CD4-positive, alpha-beta T cell treated with Interleukin-4 for 4 hours (primary cell): Measurements from ENCODE around the gene ADCY6.

ENCODE experiments used
- DNase-seq: peaks from one replicate; pipeline ENCODE4 v3.0.0-alpha.2; 2020

Gene ADCY6

GRCh38 chr12:48788854-48789775, at the start of gene ADCY6:
Gene ADCY6 (minus strand): TSS chr12:48789089. CDS start chr12:48783434, 5,655 bp downstream.
- DNase-seq: no peak

GRCh38 chr12:48838048-48838447, 49.2 kb upstream of the ADCY6 start:
- DNase-seq: no peak

GRCh38 chr12:48832321-48833060, 43.6 kb upstream of the ADCY6 start:
- DNase-seq: no peak

DNA sequence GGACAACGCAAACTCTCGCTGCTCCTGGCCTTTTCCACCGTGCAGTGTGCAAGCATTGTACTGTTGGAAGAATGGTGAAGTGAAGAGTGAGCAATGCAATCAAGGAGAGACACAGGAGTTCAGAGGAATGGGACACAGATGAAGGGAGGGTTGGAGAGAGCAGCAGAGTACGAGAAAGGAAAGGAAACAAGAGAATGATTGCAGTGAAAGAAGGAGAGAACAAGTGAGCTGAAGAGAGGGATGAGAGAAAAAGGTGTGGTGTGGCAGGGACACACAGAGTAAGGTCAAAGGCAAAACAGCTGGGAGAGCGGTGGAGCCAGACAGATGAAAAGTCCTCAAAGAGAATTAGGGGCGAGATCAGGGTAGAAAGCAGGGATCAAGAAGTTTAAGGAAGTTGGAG, 42.4 kb upstream of the ADCY6 start:
- DNase-seq: no peak

- DNase-seq: no peak
These were observed 40.1 kb upstream of the ADCY6 start for GRCh38 chr12:48828841-48829575.

DNA sequence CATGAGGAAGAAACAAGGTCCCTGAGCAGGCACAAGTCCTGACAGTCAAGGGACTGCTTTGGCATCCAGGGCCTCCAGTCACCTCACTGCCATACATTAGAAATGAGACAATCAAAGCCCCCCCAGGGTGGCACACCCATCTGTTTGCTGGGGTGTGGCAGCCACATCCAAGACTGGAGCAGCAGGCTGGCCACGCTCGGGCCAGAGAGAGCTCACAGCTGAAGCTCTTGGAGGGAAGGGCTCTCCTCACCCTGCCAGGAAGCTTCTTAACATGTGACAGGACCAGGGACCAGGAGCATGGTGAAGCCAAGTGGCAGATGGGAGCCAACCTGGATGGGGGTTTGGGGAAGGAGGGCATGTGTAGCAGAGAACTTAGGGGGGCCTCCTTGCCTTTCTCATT, 39.4 kb upstream of the ADCY6 start:
- no peak for DNase-seq

GRCh38 chr12:48827513-48828096, 38.7 kb upstream of the ADCY6 start:
- DNase-seq: no peak

- DNase-seq: no peak
These were observed 38.1 kb upstream of the ADCY6 start for GRCh38 chr12:48827026-48827425.

DNA sequence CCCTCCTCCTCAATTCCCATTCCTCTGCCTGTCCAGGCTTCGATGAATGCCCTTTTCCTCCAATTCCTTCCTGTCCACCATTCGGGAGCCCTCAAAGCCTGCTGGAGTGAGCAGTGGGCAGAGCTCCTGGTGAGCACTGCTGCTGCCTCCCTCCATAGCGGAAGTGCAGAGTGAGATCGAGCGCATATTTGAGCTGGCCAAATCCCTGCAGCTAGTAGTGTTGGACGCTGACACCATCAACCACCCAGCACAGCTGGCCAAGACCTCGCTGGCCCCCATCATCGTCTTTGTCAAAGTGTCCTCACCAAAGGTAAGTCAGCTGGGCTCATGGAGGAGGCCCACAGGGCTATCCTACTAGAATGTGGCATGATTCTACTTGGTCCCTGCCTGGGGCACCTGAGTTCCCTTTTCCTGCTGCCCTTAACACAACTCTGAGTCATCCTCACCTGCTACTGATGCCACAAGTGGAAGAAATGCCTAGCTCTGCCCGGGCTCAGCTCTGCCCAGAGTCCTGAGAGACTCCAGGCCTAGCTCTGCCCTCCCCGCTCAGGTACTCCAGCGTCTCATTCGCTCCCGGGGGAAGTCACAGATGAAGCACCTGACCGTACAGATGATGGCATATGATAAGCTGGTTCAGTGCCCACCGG, 37.4 kb upstream of the ADCY6 start:
- DNase-seq: no peak

- DNase-seq: no peak
These were observed 36.0 kb upstream of the ADCY6 start for GRCh38 chr12:48824905-48825304.

DNA sequence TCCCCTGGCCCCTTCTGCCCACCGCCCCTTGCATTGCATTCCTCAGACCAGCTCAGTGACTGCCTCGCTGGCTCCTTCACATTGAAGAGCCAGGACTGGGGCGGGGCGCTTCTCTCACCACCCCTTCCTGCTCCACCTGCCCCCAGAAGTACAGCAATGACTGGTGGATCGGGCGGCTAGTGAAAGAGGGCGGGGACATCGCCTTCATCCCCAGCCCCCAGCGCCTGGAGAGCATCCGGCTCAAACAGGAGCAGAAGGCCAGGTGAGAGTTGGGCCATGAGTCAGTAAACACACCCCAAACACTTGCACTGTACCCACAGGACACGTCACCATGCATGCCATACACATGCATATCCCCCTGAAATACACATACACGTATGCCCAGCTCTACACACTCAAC, 35.2 kb upstream of the ADCY6 start:
- DNase-seq: peak; percentile 37

DNA sequence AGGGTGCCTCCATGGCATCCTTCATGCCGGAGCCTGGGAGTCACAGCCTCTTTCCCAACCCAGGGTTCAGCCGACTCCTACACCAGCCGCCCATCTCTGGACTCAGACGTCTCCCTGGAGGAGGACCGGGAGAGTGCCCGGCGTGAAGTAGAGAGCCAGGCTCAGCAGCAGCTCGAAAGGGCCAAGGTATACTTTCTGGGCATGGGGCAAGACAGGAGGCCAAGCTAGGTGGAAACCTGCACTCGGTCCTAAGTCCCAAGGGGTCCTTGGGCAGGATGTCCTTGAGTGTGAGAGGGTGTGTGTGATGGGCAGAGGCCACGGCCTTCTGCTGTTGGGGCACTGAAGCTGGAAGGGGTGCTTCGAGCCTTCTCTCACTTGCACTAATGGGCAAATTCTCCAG, 34.4 kb upstream of the ADCY6 start:
- DNase-seq: no peak

DNA sequence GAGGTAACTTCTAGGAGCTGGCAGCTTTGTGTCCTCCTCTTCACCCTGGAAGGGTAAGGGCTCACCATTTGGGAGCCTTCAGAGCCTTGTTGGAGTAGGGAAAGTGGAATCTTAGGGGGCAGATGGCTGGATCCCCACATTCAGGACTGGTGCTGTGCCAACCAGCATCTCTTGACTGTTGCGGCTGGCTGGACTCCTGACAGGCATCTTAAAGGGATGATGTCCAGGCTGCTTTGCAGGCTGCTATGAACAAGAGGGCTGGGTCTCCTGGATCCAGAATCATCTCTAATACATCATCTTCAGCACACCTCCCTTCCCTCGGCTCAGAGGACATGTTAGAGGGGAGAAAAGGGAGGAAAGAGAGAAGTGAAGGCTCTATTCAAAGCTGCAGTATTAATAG, 33.8 kb upstream of the ADCY6 start:
- no peak for DNase-seq

- DNase-seq: no peak
These were observed 33.2 kb upstream of the ADCY6 start for GRCh38 chr12:48822139-48822538.

DNA sequence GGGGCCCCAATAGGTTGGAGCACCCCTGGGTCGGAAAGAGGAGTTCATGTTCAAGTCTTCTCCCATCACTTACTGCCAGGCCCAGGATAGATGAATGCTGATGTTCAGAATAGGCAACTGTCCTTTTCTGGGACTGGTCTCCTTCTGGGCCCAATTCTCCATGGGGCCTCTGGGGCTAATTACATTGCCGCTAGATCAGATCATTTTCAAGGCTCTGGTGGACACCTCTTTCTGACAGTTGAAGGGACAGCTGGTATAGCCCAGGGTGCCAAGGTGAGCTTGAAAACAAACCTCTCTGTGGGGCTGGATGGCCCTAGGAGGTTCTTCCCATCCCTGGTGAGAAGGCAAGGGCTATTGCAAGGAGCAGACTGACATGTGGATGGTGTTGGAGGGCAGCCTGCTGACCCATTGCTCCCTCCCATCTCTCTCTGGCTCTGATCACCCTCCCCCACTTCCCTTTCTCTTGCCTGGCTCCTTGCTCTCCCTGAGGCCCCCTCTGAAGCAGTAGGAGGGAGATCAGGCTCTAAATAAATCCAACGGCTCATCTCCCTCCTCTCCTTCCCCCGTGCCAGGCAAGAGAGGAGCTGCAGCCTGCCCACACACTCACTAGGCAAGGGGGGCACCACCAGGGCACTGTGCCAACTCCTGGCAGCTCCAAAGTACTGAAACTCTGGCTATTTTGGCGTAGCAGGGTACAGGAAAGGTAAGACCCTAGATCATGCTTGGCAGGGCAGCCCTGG, 31.3 kb upstream of the ADCY6 start:
- DNase-seq: no peak

GRCh38 chr12:48818831-48819590, 30.1 kb upstream of the ADCY6 start:
- DNase-seq: peak; percentile 9

DNA sequence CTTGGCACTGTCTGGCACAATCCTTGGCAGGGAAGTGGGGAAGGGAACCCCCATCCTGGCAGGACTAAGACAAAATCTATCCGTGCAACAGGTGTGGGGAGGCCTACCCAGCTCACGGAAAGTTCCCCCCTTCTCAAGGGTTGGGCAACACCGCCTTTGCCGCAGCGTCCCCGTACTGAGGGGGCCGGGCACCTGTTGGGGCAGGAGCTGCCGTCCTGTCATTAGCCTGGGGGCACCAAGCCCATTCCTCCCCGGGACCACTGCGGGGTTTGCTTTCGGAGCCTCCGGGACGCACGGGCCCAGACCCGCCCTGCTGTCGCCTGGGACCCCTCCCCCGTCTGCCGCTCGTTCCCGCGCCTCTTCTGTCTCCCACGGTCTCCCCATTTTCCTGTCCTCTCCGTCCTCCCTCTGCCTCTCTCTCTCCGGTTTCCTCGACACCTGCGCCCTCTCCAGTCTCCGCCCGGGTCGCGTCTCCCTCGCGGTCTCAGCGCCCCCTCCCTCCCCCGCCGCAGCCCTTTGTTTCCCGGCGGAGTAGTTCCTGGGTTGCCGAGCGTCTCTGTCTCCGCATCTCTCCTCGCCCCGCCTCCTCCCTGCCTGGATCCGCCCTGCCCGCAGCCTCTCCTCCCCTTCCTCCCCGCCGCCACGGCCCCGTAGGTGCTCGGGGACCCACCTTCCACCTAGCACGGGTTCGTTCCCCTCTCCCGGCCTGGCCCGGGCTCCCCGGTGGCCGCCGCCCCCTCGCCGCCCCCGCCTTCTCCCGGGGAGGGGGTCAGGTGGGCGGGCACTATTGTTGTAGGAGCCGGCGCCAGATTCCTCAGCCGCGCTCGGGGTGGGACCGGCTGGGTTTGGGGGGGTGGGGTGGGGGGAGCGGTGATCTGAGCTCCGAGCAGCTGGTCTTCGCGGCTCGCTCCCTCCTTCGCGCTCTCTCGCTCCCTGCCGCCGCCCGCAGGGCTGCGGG, 29.3 kb upstream of the ADCY6 start, which contains the start of gene CACNB3:
TSS of gene CACNB3 (plus strand) at position 624 of the 958 bp plus-strand sequence. CDS start 434 bp downstream, outside the sequence.
- DNase-seq: peak; percentile 68

DNA sequence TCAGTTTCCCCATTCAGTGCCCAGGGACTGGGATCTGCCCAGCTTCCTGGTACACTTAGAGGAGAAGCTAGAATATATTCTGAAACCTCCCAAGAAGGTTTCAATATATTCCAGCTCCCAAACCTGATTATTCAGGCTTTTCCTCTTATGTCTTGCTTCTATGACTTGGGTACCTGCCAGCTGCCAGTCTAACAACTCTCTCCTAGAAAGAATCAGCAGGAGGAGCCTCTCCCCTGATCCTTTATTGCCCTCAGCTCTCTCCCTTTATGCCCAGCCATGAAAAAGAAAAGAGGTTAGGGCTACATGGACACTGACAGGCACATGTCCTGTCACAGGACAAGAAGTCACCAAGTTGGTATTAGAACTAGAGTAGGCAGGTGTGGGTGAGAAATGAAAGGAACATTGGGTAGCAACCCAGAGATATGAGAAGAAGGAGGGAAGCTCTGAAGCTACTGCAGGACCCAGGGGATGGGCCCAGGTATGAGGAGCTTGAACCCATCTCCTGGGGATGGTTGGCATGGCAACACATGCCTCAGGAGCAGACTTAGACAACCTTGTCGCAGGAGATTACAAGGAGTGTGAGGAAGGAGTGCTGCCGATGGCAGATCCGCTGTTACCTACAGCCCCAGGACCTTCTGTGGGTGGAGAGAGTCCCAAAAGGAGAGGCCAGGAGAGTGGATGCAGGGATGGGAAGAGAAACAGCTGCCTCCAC, 27.4 kb upstream of the ADCY6 start:
- no peak for DNase-seq
